NCI-H2227 (cell line): ENCODE data around the gene LRRC4B.
"Not testable (repeated sequence)": the region's sequence is repeated elsewhere in the genome, so short reads cannot be mapped to it uniquely, and the experiment has no call there.

Experiments
- DNase-seq: peaks from one replicate; lab custom pipeline; 2025; ENCODE audit not compliant: unreplicated experiment; lab: John Stamatoyannopoulos, UW

LRRC4B gene, protein sequence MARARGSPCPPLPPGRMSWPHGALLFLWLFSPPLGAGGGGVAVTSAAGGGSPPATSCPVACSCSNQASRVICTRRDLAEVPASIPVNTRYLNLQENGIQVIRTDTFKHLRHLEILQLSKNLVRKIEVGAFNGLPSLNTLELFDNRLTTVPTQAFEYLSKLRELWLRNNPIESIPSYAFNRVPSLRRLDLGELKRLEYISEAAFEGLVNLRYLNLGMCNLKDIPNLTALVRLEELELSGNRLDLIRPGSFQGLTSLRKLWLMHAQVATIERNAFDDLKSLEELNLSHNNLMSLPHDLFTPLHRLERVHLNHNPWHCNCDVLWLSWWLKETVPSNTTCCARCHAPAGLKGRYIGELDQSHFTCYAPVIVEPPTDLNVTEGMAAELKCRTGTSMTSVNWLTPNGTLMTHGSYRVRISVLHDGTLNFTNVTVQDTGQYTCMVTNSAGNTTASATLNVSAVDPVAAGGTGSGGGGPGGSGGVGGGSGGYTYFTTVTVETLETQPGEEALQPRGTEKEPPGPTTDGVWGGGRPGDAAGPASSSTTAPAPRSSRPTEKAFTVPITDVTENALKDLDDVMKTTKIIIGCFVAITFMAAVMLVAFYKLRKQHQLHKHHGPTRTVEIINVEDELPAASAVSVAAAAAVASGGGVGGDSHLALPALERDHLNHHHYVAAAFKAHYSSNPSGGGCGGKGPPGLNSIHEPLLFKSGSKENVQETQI

DNA sequence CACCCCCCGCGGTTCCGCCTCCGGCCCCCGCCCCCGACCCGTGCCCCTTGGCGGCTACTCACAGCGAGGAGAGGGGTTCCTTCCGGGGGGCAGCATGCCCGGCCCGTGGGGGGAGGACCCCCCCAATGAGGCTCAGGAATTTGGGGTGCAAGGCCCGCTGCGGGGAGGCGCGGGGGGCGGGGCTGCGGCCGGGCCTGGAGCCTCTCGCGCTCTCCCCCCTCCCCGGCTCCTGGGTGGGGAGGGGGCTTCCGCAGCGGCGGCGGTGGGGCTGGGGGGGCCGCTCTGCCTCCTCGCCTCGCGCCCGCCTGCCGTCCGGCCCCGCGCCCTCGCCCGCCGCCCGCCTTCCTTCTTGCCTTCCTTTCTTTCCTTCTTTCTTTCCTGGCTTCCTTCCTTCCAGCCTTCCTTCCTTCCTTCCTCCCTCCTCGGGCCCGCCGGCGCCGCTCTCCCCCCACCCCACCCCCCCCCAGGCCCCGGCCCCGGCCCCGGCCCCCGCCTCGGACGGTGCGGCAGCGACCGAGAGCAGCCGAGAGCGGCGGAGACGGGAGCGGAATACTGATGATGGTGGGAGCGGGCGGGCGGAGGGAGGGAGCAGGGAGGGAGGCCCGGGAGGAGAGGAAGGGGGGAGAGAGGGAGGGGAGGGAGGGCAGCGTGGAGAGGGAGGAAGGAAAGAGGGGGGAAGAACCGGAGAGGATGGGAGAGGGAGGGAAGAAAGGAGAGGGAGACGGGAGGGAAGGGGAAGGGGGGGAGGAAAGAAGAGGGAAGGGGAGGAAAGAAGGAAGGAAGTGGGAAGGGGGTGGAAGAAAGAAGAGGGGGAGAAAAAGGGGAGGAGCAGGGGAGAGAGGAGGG is at the start of gene LRRC4B:
LRRC4B (minus strand) TSS at position 554 of the 846 bp plus-strand sequence. CDS start 19,597 bp downstream, outside the sequence.
- DNase-seq, result peak; percentile 71

- DNase-seq, result not testable (repeated sequence)
Measured at GRCh38 chr19:50612504-50613404, 44.5 kb upstream of the LRRC4B start.

DNA sequence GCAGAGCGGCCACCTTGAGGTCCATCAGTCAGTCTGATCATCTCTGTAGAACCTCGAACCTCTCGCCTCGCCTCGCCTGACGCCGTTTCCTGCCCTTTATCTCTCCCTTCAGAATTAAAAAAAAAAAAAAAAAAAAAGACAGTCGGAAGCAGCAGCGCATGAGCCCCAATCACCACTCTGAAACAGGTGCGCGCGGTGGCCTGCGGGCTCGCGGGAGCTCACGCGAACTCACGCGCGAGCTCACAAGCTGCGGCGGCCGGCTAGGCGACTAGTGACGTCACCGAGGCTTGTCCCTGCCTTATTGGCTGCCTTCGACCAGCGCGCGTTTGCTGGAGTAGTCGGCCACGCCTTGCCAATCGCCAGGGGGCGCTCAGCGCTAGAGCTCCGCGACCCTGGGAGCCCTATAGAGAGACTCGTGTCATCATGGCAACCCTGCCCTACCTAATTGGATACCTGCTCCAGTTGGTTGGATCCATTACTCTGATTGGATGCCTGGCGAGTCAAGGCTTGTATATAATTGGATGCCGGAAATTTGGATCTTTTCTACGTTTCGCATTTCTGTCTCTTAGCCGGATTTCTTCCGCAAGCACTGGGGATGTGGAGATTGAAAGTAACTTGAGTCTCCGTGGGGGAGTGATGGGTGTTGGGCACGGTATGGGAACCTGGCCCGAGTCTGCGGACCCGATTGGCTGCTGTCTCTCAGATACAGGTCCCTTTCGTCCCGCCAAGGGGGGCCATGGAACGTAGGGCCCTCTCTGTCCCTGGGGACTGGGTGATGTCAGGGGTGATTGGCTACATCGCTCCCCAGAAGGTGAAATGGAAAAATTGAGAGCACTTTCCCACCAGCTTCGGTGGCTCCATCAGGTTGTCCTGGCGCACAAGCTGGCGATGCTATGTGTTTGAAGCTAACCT is 39.9 kb upstream of the LRRC4B start:
- DNase-seq, result peak; percentile 97

DNA sequence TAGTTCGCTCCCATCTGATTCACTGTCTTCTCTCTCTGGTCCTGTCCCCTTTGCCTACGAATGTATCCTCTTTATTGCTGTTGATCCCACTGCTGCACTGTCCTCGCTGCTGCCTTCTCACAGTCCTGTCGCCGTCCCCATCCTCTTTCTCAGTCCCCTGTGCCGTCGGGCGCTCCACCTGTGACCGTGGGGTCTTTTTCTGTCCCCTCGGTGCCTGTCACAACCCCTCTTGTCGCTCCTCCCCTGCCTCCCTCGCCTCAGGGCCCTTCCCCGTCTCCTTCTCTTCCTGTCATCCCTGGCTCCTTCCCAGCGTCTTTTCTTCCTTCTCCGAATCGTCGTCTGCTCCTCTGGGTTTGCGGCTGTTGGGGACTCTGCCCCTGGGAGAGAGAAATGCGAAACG is 39.2 kb upstream of the LRRC4B start:
- DNase-seq, result no peak

DNA sequence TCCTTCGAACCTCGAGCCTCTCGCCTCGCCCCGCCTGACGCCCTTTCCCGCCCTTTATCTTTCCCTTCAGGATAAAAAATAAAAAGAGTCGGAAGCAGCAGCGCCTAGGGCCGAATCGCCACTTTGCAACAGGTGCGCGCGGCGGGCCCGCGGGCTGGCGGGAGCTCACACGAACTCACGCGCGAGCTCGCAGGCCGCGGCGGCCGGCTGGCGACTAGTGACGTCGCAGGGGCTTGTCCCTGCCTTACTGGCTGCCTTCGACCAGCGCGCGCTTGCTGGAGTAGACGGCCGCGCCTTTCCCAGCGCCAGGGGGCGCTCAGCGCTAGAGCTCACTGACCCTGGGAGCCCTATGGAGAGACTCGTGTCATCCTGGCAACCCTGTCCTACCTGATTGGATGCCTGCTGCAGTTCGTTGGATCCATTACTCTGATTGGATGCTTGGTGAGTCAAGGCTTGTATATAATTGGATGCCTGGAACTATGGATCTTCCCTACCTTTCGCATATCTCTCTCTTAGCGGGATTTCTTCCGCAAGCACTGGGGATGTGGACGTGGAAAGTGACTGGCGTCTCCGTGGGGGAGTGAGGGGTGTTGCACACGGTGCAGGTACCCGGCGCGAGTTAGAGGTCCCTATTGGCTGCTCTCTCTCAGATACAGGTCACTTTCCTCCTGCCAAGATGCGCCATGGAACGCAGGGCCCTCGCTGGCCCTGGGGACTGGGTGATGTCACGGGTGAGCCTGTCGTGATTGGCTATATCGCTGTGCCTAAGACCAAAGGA is 38.0 kb upstream of the LRRC4B start:
- DNase-seq, result peak; percentile 59

GRCh38 chr19:50604264-50605073 is 36.2 kb upstream of the LRRC4B start:
- peak; percentile 27 for DNase-seq

GRCh38 chr19:50602935-50603334 is 34.7 kb upstream of the LRRC4B start:
- DNase-seq, result no peak

DNA sequence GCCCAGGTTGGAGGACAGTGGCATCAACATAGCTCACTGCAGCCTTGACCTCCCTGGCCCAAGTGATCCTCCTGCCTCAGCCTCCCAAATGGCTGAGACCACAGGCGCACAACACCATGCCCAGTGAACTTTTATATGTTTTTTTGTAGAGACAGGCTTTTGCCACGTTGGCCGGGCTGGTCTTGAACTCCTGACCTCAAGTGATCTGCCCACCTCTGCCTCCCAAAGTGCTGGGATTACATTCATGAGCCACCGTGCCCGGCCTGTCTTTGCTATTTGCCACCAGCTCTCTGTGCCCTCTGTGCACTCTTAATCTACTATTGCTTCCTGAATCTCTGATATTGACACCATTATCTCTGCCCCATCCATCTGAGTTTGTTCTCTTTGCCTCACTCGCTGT is 34.3 kb upstream of the LRRC4B start:
- DNase-seq, result no peak

DNA sequence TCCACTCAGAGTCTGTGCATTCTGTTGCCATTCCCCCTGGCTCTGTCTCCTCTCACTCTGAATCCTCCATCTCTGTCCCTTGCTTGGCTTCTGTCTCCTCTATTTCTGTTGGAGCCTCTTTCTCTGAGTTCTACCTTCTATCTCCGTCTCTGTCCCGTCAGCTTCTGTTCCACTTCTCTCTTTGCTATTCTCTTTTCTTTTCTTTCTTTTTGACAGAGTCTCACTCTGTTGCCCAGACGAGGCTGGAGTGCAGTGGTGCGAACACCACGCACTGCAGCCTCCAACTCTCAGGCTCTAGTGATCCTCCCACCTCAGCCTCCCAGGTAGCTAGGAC is 33.8 kb upstream of the LRRC4B start:
- DNase-seq, result no peak

GRCh38 chr19:50601407-50602088 is 33.3 kb upstream of the LRRC4B start:
- no peak for DNase-seq

DNA sequence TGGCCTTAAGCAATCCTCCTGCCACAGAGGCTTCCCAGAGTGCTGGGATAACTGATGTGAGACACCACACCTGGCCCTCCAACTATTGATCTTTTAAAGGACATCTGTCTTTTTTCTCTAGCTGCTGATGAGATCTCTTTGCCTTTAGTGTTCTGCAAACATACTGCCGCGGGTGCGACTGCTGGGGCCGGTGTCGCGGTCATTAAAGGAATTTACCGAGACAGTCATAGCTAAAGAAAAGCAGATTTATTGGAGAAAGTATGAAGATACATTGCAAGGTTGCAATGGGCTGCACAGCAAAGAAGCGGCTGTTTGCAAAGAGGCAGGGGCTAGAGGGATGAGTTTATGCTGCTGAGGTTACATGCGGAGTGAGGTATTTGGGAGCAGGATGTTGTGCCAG is 31.2 kb upstream of the LRRC4B start:
- DNase-seq, result no peak

GRCh38 chr19:50590191-50590590 is 22.0 kb upstream of the LRRC4B start:
- DNase-seq, result no peak

DNA sequence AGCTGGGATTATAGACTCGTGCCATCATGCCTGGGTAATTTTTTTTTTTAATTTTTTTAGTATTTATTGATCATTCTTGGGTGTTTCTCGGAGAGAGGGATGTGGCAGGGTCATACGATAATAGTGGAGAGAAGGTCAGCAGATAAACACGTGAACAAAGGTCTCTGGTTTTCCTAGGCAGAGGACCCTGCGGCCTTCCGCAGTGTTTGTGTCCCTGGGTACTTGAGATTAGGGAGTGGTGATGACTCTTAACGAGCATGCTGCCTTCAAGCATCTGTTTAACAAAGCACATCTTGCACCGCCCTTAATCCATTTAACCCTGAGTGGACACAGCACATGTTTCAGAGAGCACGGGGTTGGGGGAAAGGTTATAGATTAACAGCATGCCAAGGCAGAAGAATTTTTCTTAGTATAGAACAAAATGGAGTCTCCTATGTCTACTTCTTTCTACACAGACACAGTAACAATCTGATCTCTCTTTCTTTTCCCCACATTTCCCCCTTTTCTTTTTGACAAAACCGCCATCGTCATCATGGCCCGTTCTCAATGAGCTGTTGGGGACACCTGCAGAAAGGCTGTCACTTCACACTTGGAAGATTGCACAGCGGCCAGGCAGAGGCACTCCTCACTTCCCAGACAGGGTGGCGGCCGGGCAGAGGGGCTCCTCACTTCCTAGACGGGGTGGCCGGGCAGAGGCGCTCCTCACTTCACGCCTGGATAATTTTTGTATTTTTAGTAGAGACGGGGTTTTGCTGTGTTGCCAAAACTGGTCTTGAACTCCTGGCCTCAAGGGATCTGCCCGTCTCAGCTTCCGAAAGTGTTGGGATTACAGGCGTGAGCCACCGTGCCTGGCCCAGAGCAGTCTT is 13.8 kb upstream of the LRRC4B start:
- DNase-seq, result not testable (repeated sequence)

DNA sequence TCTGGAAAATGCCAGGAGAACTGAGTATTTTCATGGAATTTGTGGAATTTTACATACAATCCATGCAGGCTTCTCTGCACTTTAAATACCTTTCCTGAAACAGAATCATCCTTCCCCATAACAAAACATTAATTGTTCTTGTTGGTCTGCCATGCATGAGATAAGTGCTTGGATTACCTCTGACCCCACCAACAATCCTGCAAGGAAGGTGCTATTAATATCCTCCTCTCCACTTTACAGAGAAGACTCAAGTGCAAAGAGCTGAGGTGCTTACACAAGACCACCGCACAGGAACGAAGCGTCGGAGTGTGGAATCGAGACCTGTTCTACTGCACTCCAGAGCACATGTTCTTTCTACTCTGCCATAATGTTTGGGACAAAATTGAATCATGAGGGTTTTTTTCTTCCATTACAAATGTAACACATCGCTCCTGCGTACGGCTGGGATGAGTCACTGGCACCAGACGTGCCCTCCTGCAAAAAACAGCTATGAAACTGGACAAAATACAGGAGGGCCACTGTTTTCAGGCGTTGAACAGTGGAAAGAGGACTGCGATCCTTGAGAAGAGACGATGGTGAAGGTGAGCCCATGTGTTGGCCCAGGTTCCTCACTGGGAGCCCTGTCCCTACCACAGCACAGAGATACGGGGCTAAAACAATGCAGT is 12.9 kb upstream of the LRRC4B start:
- peak; percentile 49 for DNase-seq

- no peak for DNase-seq
Measured at GRCh38 chr19:50580240-50580639, 12.0 kb upstream of the LRRC4B start.

- DNase-seq, result not testable (repeated sequence)
Measured at GRCh38 chr19:50576769-50577168, 8.5 kb upstream of the LRRC4B start.
